Neural progenitor cell (in vitro differentiated cells): ENCODE measurements around the gene ALDOA. TPM values are rescaled to one million over a fixed set of nuclear protein-coding genes. Genes with fewer than 3 reads are reported as not detected.

Experiments used
- total RNA-seq: library from RNA; depleted of rRNA; stranded (reverse); fragments of >200 nt; gene quantifications from 2 replicates; pipeline ENCODE4 v1.2.3, GENCODE V29; 2015; ENCODE audit warnings: low replicate concordance

ALDOA gene
- total RNA-seq, 1 donor from 2014 or later, result 469 TPM

Other genes starting within 250 kb of the ALDOA start
- 47.2 and 88.3 TPM in 2 replicates for gene PAGR1, start 249.6 kb upstream of the ALDOA start, total RNA-seq
- gene MVP, start 245.3 kb upstream of the ALDOA start, total RNA-seq, result 2.4 and 4.4 TPM in 2 replicates
- 21.0 and 61.7 TPM in 2 replicates for gene CDIPT, start 202.5 kb upstream of the ALDOA start, total RNA-seq
- gene SEZ6L2, start 166.2 kb upstream of the ALDOA start, total RNA-seq, result 11.7 and 31.5 TPM in 2 replicates
- 0.97 and 4.5 TPM in 2 replicates for gene ASPHD1, start 165.3 kb upstream of the ALDOA start, total RNA-seq
- gene KCTD13, start 139.5 kb upstream of the ALDOA start, total RNA-seq, result 3.9 and 12.0 TPM in 2 replicates
- gene TMEM219, start 103.7 kb upstream of the ALDOA start, total RNA-seq, result 50.7 and 123 TPM in 2 replicates
- gene TAOK2, start 91.9 kb upstream of the ALDOA start, total RNA-seq, result 13.8 and 49.9 TPM in 2 replicates
- gene HIRIP3, start 70.1 kb upstream of the ALDOA start, total RNA-seq, result 4.7 and 14.1 TPM in 2 replicates
- 104 and 129 TPM in 2 replicates for gene INO80E, start 69.5 kb upstream of the ALDOA start, total RNA-seq
- 3.1 and 8.1 TPM in 2 replicates for gene DOC2A, start 54.7 kb upstream of the ALDOA start, total RNA-seq
- not detected in 2 replicates for gene C16orf92, start 42.6 kb upstream of the ALDOA start, total RNA-seq
- 2.4 and 9.0 TPM in 2 replicates for gene TLCD3B, start 34.5 kb upstream of the ALDOA start, total RNA-seq
- 93.3 and 166 TPM in 2 replicates for gene PPP4C, start 10.2 kb downstream of the ALDOA start, total RNA-seq
- gene TBX6, start 26.2 kb downstream of the ALDOA start, total RNA-seq, result 0.39 and 2.8 TPM in 2 replicates
- 6.8 and 30.7 TPM in 2 replicates for gene YPEL3, start 30.5 kb downstream of the ALDOA start, total RNA-seq
- gene GDPD3, start 47.8 kb downstream of the ALDOA start, total RNA-seq, result 0.12 and 0.13 TPM in 2 replicates
- 20.9 and 41.1 TPM in 2 replicates for gene MAPK3, start 57.5 kb downstream of the ALDOA start, total RNA-seq
- 9.4 and 10.6 TPM in 2 replicates for gene CORO1A, start 117.8 kb downstream of the ALDOA start, total RNA-seq
- 90.4 and 133 TPM in 2 replicates for gene BOLA2B, start 127.9 kb downstream of the ALDOA start, total RNA-seq
- 10.4 and 31.7 TPM in 2 replicates for gene SLX1A, start 128.1 kb downstream of the ALDOA start, total RNA-seq
- 6.2 and 8.5 TPM in 2 replicates for gene SULT1A3, start 133.5 kb downstream of the ALDOA start, total RNA-seq
- 1.9 and 4.0 TPM in 2 replicates for gene NPIPB13, start 182.7 kb downstream of the ALDOA start, total RNA-seq